Right lobe of liver (tissue), 4 donors: ENCODE data around the gene OPCML.

Experiments used
- CTCF ChIP-seq, 4 donors: fragments of 200-600 bp in 3 of 4; fragments of 450-650 bp in 1 of 4; IDR thresholded peaks; one replicate each; pipeline versions ENCODE4 v1.5.1 to v1.8.0; 2016 to 2022; ENCODE audit warnings: antibody characterized with exemption in 4 of 4, mild to moderate bottlenecking in 2 of 4
- POLR2A ChIP-seq: fragments of 450-650 bp; IDR thresholded peaks from one replicate; pipeline ENCODE4 v1.6.1; 2017; ENCODE audit warnings: antibody characterized with exemption, mild to moderate bottlenecking
- donor health status: DM: no; HTN: no; CAD: no.
- donor health status: DM: no; HTN: no; CAD: no.
- donor health status: DM: no; HTN: yes; CAD: no.

GRCh38 chr11:133559382-133559781, 27.1 kb upstream of the OPCML start:
- TF ChIP-seq CTCF (IDR thresholded peaks at IDR 0.05): no peak
- no peak for TF ChIP-seq POLR2A
